ENCODE data around the gene B9D1. TPM values are rescaled to one million over a fixed set of nuclear protein-coding genes. Genes with fewer than 3 reads are reported as not detected.

B9D1 gene
- total and polyA plus RNA-seq, 9 of the 15 experiments (the other 6 are each of a cell fraction or from before 2014, with no cell fraction given), result 8.9 to 28.0 (median 17.9) TPM

DNA sequence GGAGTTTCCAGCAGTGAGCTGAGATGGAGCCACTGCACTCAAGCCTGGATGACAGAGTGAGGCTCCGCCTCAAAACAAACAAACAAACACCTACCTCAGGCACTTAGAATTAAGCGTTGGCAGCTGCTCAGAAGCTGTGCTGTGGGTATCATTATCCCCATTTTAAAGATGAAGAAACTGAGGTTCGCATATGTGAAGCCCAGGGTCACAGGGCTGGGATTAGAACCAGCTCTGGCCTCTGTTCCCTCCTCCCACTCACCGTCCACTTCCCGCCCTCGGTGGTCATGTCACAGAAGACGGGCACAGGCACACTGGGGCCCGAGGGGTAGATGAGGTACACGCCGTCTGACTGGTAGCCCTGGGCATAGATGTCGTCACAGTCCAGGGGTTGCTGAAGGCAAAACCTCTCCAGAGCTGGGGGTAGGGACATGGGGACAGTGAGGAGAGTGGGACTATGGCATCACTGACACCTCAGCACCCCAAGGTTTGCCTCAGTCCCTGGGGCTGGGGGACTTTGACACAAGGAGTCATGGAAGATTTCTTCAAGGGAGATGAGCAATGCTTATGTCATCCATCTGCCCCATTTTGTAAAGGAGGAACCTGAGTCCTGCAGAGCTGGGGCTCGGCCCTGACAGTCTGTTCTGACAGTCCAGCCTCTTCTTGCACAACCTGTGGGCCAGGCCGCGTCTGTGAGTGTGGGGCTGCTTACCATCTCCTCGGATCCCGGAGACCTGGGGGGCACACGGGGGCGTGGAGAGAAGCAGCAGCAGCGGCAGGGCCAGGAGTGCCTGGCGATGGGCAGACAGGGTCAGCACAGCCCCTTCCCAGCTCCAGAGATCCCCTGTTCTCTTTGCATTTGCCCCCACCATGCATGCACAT, 23.8 kb upstream of the B9D1 start (continued):
- TF ChIP-seq NEUROD1 (IDR thresholded peaks at IDR 0.05; ENCODE audit: borderline replicate concordance, low read depth, low read length, partially characterized antibody), result no peak
- TF ChIP-seq TBP (optimal IDR thresholded peaks at IDR 0.05; ENCODE audit: low read depth, low read length), result no peak
- no peak for TF ChIP-seq ZNF121 (CRISPR knock-in tag; conservative IDR thresholded peaks at IDR 0.05)
- TF ChIP-seq, protein P1, sequence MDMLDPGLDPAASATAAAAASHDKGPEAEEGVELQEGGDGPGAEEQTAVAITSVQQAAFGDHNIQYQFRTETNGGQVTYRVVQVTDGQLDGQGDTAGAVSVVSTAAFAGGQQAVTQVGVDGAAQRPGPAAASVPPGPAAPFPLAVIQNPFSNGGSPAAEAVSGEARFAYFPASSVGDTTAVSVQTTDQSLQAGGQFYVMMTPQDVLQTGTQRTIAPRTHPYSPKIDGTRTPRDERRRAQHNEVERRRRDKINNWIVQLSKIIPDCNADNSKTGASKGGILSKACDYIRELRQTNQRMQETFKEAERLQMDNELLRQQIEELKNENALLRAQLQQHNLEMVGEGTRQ (CRISPR knock-in tag; IDR thresholded peaks at IDR 0.05), result no peak
- TF ChIP-seq MTA1 (IDR thresholded peaks at IDR 0.05; ENCODE audit: borderline replicate concordance), result no peak
- no peak for TF ChIP-seq ZNF507 (tag; conservative IDR thresholded peaks at IDR 0.05)
- TF ChIP-seq ARHGAP35 (IDR thresholded peaks at IDR 0.05; ENCODE audit: partially characterized antibody), result no peak
- no peak for TF ChIP-seq ZNF316 (IDR thresholded peaks at IDR 0.05)
- no peak for TF ChIP-seq SREBF2 (CRISPR knock-in tag; IDR thresholded peaks at IDR 0.05)
- TF ChIP-seq ZNF197 (CRISPR knock-in tag; IDR thresholded peaks at IDR 0.05; ENCODE audit: low read depth), result no peak
- TF ChIP-seq, protein P2, sequence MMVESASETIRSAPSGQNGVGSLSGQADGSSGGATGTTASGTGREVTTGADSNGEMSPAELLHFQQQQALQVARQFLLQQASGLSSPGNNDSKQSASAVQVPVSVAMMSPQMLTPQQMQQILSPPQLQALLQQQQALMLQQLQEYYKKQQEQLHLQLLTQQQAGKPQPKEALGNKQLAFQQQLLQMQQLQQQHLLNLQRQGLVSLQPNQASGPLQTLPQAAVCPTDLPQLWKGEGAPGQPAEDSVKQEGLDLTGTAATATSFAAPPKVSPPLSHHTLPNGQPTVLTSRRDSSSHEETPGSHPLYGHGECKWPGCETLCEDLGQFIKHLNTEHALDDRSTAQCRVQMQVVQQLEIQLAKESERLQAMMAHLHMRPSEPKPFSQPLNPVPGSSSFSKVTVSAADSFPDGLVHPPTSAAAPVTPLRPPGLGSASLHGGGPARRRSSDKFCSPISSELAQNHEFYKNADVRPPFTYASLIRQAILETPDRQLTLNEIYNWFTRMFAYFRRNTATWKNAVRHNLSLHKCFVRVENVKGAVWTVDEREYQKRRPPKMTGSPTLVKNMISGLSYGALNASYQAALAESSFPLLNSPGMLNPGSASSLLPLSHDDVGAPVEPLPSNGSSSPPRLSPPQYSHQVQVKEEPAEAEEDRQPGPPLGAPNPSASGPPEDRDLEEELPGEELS (CRISPR knock-in tag; IDR thresholded peaks at IDR 0.05; ENCODE audit: borderline replicate concordance), result no peak
- no peak for TF ChIP-seq XRCC5 (IDR thresholded peaks at IDR 0.05; ENCODE audit: low read depth, low read length)
- no peak for TF ChIP-seq PURB (CRISPR knock-in tag; IDR thresholded peaks at IDR 0.05; ENCODE audit: low read depth)
- no peak for TF ChIP-seq FOS (IDR thresholded peaks at IDR 0.05; ENCODE audit: extremely low read depth, insufficient read length)

Measured in K562 (cell line).